Stimulated activated CD8-positive, alpha-beta memory T cell treated with anti-CD3 and anti-CD28 coated beads, Interleukin-4, amount 100 ng/mL, for 48 hours (primary cell): ENCODE results near the gene IL13RA1.
"Not testable (repeated sequence)": the region's sequence is repeated elsewhere in the genome, so short reads cannot be mapped to it uniquely, and the experiment has no call there.

Source experiments
- DNase-seq: peaks from one replicate; pipeline ENCODE4 v3.0.0-alpha.2; 2020

Gene IL13RA1

GRCh38 chrX:118780911-118781310, 53.5 kb downstream of the IL13RA1 start:
- DNase-seq, result no peak

DNA sequence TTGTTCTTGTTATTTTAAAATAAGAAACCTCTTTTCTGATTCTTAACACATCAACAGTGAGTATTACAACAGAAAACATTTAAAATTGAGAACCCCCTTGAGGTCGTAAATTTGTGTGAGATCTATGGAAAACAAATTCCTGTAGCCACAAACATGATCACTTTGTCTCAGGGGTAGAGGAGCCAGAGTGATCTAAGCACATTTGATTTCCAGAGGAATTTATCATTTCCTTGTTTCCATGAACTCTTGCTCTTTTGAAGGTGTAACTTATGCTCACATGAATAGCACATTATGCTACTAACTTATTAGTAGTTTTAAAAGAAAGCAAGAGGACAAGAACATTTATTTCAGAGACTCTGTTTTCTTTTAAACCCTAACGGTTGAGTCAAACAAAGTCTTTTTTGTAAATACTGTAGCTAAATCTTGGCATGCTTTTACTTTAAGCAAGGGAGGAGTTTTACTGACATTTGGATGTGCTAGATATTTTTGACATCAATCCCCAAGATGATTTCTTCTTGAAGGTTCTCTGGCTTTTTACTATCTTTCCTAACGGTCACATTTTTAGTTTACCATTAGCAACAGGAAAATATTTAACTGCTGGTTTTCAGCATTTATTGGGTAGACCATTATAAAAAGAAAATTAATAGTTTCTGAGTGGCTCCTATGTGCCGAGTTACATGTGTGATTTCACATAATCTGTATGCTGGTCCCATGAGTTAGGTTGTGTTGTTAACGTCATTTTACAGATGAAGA, 68.3 kb downstream of the IL13RA1 start:
- DNase-seq, result no peak

DNA sequence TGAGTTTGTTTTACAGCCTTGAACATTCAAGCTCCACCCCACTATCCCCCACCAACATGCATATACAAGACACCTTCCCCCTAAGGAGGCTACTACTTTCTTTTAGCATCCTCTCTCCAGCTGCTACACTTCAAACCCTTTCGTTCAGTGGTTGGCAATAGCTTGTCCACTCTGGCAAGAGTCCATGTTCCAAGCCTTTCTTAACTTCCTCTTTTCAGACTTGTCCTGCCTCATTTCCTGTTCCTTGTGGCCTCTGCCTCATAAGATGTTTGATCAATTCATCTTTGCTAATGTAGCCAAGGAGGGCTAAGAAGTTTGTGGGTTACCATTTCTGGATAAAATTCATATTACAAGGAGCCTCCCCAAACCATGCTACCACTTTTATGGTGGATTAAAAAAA, 75.5 kb downstream of the IL13RA1 start:
- no peak for DNase-seq

DNA sequence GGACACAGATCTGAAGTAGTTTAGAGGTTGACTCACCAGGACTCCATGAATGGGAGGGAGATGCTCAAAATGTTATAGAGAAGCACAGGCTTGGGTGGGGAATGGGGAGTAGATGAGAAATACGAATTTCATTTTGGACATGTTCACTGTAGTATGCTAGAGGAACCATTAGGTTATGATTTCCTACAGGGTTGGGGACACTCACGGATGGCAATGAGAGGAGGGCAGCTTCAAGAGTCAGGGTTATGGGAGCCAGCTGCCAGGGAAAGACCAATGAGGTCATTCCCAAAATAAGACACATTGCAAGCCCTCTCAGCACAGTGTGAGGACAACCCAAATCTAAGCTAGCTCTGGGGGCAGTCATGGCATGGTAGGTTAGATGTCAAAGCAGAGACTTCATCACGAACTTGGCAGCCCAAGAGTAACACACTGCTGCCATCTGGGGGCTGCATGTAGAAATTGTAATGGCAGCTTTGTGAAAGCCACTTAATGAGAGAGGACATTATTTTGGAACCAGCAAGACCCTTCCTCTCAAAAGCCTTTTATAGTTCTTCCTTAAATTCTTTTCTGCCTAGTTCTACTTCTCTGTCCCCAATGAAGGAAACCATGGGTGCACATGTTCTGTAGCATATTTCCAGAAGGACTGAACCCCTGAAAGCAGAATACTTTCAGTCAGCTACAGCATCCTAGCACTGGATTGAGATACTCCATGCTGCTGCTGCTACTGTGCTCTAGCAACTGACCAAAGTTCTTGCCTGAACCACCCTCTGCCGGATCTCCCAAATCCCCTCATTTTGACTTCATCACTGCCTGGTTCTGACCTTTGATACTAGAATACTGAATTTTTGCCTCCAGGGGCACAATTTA, 80.0 kb downstream of the IL13RA1 start:
- peak; percentile 34 for DNase-seq

DNA sequence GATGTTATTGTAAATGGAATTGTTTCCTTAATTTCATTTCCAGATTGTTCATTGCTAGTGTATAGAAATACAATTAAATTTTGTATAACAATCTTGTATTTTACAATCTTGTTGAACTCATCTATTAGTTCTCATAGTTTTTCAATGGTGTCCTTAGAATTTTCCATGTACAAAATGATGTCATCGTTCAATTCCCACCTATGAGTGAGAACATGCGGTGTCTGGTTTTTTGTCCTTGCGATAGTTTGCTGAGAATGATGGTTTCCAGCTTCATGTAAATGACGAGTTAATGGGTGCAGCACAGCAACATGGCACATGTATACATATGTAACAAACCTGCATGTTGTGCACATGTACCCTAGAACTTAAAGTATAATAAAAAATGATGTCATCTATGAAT, 89.9 kb downstream of the IL13RA1 start:
- not testable (repeated sequence) for DNase-seq

DNA sequence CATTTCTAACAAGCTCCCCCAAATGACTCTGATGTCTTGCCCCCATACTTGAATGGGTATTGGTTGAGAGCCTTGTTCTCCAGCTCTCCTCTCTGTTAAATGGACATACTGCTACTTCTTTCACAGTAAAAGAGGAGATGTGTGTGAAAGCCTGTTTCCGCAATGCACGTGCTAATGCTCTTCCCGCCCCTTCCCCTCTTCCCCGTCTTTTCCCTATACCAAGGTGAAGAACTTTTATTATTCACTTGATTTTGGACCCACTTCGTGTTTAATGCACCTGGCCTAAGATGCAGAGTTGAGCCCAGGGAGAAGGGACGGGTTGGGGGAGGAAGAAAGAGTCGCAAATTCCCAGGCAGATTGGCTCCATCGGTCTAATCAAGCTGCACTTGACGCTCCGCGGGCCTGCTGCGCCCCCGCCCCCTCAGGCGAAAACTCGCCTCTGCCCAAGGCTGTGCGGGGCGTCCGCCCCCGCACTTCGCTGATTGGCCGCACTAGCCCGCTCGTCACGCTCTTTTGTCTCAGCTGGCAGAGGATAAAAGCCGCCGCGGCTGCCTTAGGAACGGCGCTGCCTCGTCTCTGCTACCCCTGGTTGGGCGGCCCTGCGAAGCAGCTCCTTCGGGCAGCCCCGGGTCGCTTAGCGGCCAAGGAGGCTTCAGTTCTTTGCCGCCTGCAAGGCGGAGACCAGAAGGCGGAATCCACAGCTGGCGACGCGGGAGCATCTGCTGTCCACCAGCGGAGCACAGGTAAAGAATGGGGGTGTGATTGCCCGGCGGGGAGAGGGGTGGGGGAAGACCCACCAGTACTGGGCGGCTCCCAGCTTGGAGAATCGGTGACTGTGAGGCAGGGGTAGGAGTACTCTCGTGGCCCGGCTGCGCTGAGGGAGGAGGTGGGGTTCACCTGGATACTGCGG, 96.1 kb downstream of the IL13RA1 start, which contains the start of gene ZCCHC12:
TSS of gene ZCCHC12 (plus strand) at position 562 of the 910 bp plus-strand sequence. CDS start 1,421 bp downstream, outside the sequence.
- peak; percentile 38 for DNase-seq

DNA sequence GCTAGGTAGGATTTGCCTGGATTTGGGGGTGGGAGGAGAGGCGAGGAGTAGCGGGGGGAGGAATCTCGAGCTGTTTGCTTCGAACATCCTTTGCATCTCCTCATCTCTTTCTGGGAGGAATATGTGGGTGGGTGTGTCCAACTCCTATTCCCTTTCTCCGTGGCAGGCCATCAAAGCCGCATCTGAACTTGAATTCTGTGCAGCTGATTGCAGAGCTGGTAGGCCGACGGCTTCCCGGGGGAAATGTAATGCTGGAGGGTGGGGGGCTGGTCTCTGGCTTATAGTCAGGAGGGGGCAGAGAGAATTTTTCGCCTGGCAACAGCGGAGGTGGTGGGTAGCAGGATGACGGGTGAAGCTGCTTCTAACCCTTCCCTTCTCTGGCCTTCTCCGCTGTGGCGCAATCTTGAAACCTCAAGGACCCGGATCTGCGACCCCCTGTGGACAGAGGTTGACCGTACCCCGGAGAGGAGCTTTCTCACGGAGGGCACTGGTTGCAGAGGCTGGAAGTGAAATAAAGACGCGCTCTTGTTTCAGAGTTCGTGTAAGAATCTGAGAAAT, 96.8 kb downstream of the IL13RA1 start:
- DNase-seq, result no peak

DNA sequence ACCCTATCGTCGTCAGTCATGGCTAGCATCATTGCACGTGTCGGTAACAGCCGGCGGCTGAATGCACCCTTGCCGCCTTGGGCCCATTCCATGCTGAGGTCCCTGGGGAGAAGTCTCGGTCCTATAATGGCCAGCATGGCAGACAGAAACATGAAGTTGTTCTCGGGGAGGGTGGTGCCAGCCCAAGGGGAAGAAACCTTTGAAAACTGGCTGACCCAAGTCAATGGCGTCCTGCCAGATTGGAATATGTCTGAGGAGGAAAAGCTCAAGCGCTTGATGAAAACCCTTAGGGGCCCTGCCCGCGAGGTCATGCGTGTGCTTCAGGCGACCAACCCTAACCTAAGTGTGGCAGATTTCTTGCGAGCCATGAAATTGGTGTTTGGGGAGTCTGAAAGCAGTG, 97.8 kb downstream of the IL13RA1 start:
- no peak for DNase-seq

- peak; percentile 82 for DNase-seq
These were observed 112.0 kb downstream of the IL13RA1 start for GRCh38 chrX:118839334-118839958.
